ENCODE measurements around the gene CDR2.
"Not testable (repeated sequence)": the region's sequence is repeated elsewhere in the genome, so short reads cannot be mapped to it uniquely, and the experiment has no call there.

Gene CDR2

DNA sequence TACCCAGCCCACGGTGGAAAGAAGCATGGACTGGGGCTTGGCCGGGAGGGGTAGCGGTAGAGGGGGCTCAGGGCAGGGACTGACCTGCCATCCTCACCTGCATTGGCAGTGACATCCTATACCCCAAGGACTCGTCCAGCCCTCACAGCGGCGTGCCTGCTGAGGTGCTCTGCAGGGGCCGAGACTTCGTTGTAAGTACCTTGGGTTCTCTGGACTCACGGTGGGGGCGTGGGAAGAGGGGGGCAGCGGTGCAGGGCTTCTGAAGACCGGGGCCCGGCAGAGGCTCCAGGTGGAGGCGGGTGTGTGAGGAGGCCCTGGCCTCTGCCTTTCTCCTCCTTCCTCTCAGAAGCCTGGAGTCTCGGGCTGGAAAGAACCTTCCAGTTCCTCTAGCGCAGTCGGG lies 51.7 kb downstream of the CDR2 start:
- DNase-seq, result no peak

DNA sequence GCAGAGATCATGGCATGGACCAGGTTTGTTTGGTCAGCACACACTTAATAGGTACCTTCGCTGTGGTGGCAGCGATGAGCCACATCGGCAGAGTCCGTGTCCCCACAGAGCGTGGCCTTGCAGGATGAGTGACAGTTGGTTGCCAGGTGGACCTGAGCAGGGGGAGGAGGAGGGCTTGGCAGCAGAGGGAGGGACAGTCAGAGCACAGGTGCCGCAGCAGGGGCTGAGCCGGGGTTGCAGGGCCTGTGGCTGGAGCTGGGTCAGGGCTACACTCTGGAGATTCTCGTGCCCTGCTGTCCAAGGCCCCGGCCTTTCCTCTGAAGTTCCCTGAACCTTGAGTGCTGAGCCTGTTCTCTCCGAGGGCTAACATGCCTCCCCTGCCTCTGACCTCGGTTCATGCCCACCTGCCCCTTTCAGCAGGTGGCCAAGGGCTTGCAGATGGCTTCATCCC lies 52.4 kb downstream of the CDR2 start:
- no peak for DNase-seq

DNA sequence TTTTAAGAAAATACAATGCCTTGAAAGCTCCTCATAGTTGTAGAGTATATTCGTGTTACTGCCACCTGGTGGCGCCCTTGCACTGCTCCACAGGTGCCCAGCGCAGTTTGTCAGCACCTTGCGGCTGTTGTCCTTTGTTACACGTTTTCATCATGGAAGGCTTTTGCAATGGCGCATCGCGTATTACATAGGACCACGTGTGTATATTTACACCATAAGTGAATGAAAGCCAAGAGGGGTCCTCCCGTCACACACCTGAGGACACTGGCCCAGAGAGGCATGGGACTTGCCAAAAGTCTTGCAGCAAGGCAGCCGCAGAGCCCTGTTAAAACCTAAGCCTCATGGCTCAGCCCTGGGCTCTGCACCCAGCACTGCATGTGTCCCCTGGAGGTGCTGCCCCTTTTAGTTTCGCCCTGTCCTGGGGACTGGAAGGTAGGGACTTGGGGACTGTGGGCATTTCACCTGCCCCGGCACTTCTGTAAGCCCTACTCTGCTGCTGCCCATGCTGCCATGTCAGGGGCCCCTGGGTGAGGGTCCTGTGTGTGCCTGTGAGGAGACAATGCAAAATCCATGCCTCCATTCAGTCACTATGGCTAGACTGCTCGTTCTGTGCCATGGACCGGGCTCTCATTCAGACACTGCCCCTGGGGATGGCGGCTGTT lies 52.9 kb downstream of the CDR2 start:
- peak; percentile 61 to 66 for DNase-seq

DNA sequence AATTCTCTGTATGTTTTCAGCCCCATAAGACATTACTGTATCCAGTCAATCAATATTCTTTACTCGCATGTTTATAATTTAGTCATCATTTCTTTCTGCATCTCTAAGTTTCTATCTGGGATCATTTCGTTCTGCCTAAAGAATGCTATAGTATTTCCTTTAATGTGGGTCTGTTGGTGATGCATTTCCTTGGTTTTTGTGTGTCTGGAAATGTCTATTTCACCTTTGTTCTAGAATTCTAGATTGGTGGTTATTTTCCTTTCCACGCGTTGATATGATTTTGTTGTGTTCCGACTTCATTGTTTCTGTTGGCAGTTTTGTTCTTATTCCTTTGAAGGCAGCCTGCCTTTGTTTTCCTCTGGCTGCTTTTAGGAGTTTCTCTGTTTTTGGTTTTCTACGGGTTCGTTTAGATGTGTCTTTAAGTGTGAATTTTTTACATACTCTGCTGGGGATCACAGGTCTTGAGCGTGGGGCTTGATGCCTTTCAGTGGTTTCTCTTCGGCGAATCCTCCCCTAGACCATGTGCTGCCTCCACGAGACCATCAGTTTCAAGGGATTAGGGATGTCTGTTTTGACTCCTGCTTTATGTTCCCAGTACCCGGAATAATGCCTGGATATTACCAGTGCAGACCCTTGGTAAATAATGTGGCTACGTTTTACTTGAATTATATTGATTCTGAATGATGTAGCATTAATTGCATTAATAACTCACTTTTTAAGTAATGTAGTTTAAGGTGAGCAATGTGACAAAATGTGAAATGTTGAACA lies 53.7 kb downstream of the CDR2 start:
- DNase-seq, result no peak

DNA sequence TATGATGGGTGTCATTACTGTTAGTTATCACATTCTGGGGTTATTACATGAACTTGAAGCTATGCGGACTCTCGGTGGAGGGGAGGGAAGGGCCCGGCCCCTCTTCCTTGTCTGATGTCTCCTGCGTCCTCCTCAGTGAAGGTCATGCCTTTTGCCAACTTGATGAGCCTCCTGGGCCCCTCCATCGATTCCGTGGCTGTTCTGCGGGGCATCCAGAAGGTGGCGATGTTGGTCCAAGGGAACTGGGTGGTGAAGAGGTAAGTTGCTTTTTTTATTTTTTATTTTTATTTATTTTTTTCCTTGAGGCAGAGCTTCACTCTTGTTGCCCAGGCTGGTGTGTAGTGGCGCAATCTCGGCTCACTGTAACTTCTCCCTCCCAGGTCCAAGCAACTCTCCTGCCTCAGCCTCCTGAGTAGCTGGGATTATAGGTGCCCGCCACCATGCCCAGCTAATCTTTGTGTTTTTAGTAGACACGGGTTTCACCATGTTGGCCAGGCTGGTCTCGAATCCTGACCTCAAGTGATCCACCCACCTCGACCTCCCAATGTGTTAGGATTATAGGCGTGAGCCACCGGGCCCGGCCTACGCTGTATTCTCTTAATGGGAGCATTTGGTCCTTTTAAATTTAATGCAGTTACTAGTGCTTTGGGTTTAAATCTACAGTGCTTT lies 55.6 kb downstream of the CDR2 start:
- DNase-seq, result peak; percentile 64 to 70

DNA sequence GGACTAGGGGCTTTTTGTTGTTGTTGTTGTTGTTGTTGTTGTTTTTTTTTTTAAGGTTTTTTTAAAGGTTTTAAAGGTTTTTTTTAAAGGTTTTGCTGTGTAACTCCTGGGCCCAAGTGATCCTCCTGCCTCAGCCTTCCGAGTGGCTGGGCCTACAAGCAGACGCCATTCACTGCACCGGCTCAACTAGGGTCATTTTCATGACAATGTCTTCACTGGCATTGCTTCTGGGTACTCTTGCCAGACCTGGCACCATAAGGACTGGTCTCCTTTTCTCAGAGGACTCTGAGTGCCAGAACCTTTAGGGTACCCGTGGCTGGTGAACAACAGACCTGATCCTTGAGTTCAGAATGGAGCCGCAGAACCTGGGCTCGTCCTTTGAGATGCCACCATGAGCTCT lies 56.8 kb downstream of the CDR2 start:
- no peak for DNase-seq

DNA sequence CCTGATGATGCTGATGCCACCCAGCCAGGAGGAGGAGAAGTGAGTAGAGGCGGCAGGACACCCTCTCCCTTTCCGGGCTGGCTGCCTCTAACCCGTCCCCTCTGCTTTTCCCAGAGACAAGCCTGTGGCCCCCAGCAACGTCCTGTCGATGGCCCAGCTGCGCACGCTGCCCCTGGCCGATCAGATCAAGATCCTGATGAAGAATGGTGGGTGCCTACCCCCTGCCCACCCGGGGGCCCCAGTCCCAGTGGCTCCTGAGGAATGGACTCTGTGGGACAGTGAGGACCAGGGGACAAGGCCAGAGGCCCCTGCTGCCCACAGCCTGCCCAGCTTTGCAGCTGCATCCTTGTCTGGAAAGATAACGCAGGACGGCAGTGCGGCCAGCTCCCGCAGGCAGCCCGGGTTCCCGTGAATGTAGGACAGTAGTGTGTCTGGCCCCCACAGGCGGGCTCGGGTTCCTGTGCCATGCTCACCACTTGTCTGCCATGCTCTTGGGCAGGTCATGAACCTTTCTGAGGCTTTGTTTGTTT lies 57.4 kb downstream of the CDR2 start:
- DNase-seq, result no peak

DNA sequence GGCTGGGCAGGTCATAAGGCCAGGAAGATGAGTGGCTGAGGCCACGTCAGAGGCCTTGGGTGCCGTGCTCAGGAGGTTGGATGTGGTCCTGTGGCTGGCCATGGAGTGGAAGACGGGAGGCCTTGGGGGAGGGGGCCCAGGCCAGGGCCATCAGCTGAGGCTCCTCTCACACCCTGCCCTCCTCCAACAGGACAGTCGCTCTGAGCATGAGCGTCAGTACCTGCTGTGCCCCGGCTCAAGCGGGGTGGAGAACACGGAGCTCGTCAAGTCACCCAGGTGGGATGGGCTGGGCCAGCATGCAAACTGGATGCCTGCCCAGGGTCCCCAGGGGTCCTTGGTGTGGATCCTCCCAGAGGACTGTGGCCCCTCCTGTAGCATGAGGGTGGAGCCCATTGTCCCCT lies 58.0 kb downstream of the CDR2 start:
- no peak for DNase-seq

DNA sequence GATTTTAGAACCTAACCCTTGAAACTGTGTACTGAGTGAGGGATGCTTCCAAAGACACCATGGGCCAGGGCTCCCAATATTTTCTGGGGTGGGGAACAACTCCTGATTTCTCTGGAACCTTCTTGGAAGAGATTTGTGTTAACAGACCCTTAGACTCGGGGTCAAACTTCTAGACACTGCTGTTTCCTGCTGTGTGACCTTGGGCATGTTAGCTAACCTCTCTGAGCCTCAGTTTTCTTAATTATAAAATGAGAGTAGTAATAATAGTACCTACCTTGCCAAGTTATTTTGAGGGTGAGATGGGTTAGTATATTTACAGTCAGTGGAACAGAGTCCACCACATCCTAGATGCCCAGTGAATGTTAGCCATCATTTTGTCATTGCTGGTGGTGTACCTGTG lies 58.4 kb downstream of the CDR2 start:
- no peak for DNase-seq

DNA sequence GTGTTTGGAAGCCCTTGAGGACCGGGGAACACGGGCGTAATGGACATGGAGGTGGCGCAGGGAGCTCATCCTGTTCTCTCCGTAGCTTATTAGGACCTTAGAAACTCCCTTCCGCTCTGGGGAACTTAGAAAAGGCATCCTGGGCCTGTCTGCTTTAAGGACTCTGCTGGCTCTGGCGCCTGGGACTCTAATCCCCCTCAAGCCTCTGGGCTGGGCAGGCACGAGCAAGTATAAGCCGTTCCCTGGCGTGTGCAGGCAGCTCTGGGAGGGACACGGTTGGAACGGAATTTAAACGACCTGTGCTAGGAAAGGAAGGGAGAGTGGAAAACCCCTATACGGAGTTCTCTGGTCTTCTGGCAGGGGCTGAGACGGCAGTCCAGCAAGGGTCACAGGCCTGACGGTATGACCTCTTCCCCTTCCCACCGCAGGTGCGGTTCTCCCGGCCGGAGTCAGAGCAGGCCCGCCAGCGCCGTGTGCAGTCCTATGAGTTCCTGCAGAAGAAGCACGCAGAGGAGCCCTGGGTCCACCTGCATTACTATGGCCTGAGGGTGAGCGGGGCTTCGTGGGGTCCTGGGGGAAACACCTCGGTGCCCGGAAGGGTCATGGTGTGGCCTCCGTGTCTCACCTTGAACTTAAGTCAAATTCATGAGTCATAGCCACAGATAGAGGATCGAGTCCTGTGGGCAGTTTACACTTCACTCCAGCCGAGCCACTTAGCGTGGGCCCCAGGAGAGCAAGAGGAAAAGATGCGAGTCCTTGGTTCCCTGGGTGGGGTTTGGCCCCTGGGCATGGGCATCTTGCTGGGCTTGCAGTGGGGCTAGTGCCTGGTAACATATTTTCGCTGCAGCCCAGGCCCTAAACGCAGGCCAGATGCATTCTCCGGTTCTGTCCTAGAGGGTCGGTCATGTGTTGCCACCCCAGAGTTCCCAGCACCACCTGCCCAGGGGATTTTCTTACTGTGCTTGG lies 59.5 kb downstream of the CDR2 start:
- DNase-seq, result no peak

DNA sequence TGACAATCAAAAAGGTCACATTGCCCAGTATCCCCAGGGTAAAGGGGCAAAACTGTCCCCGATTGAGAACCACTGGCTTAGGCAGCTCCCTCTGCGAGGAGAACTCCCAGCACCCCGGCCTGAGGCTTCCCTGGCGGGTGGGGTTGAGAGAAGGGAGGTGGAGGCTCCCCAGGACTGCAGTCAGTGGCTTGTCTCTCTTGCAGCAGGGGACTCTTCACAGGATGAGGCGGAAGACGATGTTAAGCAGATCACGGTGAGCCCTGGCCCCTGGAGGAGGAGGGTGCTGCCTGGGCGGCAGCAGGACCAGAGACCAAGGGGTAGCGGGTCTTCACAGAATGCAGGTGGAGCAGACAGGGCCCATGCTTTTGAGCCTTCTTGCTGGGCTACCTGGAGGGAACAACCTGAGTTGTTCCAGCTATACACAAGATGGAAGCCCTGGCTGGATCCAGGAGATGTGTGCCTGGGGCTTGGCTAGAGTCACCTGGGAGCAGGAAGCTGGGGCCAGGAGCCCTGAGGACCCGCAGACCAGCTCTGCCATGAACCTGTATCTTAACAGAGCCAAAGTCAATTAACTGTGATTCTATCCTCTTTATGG lies 60.4 kb downstream of the CDR2 start:
- DNase-seq, result no peak

DNA sequence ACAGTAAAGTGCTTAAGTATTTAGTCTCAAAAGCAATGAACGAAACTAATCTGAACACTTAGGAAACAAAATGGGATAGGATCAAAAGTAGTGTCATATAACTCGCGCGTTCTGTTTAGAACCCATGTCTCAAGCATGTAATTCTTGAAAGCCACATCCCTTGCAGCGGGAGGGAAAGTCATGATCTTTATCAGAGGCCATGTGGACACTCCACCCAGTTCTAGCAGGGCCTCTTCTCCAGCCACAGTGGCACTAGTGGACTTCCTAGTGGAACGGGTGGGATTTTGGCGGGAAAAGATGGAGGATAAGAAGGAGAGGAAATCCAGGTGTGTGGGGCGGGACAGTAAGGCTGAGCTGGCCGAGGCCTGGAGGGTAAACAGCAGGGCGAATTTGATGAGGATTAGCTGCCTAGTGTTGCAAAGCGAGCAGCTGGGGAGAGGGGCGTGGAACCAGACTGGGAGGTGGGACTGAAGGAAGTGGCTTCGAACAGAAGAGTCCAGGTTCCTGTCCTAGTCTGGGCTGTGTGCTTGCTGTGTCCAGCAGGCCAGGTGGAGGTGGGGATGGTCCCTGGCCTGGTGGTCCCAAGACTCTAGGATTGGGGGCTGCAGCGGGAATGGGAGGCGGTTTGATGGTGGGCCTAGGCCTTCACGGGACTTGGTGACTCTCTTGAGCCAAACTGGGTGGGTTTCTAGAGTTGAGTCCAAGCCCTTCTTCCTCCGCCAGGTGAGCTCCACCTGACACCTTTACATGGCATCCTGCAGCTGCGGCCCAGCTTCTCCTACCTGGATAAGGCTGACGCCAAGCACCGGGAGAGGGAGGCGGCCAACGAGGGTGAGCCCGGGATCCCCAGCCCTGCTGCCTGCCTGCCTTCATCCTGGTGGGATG lies 61.3 kb downstream of the CDR2 start:
- DNase-seq, result no peak

DNA sequence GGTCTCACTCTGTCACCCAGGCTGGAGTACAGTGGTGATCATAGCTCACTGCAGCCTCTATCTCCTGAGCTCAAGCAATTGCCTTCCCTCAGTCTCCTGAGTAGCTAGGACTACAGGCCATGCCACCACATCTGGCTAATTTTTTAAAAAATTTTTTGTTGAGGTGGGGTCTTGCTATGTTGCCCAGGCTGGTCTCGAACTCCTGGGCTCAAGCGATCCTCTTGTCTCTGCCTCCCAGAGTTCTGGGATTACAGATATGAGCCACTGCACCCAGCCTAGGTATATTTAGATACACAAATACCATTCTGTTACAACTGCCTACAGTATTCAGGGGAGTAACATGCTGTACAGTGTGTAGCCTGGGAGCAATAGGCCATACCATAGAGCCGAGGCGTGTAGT lies 62.9 kb downstream of the CDR2 start:
- DNase-seq, result no peak

DNA sequence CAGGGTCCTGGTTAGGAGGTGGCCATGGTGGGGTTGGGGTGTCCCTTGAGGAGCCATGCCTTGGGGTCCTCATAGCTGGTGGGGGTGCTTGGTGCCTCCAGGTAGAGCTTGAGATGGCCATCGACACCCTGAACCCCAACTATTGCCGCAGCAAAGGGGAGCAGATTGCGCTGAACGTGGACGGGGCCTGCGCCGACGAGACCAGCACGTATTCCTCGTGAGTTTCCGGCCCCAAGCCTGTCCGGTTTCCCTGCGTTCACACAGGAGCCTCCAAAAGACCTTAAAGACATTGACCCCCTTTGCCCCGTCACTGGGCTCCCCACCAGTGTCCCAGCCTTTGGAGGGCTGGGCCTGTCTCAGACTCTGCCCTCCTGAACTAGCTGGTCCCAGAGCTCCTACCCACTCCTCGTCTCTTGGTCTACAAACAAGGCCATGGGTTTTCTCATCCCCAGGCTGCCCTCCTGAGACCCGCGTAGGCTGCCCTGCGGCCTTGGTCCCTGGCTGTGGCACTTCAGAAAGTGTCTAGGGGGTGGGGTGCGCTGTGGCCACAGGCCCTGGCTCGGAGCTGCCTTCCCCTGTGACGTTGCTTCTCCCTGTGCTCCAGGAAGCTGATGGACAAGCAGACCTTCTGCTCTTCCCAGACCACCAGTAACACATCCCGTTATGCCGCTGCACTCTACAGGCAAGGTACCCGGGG lies 65.4 kb downstream of the CDR2 start:
- DNase-seq, result no peak

DNA sequence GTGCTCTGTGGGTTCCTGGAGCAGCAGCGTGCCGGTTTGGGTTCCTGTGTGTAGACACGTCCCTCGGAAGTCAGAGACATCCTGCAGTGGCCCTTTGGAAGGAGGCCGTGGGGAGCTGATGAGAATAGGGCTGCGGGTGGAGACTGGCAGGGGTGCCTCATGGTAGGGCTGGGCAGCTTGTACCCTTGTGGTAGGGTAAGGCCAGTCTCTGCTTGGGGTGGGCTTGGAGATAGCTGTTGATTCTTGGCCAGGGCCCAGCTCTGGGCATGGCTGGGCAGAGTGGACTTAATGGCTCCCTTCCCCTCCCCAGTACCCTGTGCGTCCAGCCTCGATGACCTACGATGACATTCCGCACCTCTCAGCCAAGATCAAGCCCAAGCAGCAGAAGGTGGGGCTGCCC lies 66.6 kb downstream of the CDR2 start:
- DNase-seq, result no peak

DNA sequence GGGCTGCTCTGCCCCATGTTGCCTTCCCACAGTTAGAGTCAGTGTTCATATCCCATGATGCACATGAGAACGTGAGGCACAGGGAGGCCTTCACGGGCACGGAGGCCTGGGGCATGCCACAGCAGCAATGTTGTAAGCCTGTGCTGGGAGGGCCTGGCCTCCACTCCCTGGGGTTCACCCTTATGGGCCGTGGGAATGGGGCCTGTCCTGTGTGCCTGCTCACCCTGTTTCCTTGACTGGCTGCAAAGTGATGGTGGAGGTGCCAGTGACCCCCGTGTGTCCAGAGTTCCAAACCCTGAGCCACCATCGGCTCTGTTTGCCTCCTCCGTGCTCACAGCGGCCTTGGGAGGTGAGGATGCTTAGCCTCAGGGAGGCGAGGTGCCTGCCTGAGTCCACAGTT lies 67.6 kb downstream of the CDR2 start:
- no peak for DNase-seq

DNA sequence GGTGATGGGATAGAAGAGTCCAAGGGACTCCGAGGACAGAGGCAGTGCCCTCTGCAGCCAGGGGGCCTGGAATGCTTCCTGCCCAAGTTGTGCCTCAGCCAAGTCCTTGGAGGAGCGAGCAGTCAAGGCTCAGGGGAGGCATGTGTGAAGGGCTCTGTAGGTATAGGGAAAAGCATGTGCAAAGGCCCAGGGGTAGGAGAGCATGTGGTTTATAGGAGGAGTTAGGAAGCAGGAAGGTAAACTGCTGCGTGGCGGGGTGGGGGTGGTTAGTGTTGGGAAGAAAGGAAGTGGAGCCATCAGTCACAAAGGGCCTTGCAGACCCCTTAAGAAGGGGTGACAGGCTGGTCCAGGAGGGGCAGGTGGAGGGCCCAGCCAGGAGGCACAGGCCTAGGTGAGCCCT lies 70.0 kb downstream of the CDR2 start:
- DNase-seq, result no peak

DNA sequence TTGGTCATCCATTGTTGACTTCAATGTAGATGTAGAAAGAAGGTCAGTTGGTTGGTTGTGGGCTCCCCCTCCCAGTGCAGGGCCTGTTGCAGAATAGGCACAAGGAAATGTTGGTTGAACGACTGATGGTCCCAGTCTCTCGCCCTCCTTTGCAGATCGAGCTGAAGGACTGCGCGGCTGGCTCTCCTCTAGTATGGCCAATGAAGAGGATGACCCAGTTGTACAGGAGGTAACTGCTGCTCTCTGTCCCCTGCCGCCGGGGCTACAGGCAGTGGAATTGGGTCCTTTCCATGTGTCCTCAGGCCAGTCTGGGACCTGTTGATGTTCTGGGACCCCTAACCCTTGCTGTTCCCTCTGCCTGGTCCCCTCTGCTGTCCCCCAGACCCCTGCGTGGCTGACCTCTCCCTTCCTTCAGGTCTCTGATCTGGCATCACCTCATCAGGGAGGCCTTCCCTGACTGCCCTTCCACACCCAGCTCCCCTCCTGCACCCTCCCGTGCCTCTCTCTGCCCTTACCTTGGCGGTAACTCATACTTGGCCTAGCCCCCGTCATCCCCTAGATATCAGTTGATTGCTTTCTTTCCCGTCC lies 71.5 kb downstream of the CDR2 start:
- DNase-seq, result no peak

DNA sequence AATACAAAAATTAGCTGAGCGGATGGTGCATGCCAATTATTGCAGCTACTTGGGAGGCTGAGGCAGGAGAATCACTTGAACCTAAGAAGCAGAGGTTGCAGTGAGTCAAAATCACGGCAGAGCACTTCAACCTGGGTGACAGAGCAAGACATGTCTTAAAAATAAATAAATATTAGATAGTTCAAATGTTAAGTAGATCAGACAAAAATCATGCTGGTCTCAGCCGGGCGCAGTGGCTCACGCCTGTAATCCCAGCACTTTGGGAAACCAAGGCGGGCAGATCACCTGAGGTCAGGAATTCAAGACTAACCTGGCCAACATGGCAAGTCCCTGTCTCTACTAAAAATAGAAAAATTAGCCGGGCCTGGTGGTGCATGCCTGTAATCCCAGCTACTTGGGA lies 73.0 kb downstream of the CDR2 start:
- DNase-seq, result not testable (repeated sequence)

DNA sequence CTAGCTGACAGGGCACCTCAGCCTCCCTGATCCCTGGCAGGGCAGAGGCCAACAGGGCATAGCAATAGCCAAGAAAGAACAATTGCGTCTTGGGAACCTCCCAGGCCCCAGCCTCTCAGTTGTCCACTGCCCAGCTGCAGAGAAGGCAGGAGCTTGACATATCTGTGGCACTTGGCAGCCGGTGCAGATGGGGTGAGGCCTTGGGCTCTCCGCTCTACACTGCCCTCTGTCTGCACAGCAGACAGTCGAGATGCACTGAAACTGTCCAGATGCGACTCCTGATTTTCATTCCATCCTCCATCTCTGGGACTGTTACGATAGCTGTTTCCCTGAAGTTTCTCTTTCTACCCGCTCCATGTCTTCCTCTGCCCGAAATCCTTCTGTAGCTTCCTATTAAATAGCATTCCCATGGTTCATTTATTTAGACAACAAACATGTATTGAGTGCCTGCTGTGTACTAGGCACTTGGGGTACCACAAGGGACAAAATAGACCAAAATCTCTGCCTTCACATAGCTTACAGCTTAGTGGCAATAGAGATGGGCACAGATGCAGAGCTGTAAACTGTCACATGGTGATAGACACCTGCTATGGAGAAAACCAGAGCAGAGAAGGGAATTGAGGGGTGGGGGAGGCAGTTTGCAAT lies 73.9 kb downstream of the CDR2 start:
- DNase-seq, result peak; percentile 27 to 37
